Left renal cortex interstitium (tissue), 4 donors: ENCODE results near the gene METTL17. TPM values are rescaled to one million over a fixed set of nuclear protein-coding genes. Genes with fewer than 3 reads are reported as not detected.
"Not testable (repeated sequence)": the region's sequence is repeated elsewhere in the genome, so short reads cannot be mapped to it uniquely, and the experiment has no call there.

Experiments
- DNase-seq, 4 donors: peaks; one replicate each; pipeline ENCODE4 v3.0.0-alpha.2; 2013; ENCODE audit warnings: low read depth in 4 of 4, low spot score in 2 of 4, missing footprints in 1 of 4
- polyA plus RNA-seq, 4 donors: library from polyadenylated mRNA; unstranded; fragments of 120-200 nt; gene quantifications; one replicate each; pipeline ENCODE4 v1.2.1, GENCODE V29; 2013; ENCODE audit not compliant: insufficient read length in 4 of 4

Gene METTL17
- polyA plus RNA-seq, 4 donors, result 69.4 to 132 (median 96.9) TPM

DNA sequence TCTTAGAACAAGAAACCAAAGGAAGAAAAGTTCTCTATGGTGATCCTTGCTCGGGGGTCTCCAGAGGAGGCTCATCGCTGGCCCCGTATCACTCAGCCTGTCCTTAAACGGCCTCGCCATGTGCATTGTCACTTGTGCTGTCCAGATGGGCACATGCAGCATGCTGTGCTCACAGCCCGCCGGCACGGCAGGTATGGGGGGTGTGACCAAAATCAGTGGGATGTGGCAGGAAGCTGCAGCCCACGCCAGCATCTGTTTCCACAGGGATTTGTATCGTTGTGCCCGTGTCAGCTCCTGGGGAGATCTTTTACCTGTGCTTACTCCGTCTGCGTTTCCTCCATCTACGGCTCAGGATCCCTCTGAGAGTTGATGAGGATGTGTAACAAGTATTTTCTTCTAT is 6.7 kb downstream of the METTL17 start:
- no peak for DNase-seq

DNA sequence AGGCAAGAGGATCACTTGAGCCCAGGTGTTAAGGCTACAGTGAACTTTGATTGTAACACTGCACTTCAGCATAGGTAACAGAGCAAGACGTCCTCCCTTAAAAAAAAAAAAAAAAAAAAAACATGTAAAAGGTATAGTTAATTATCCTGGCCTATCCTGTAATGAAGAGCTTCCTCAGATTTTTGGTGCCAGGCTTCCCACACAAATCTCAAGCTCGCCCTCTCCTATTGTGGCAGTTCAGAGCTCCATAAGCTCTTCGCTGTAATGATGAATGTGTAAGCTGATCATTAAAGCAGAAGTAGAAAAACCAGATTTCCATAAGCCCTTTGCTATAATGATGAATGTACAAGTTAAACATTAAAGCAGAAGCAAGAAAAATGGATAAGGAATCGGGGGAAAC is 7.3 kb downstream of the METTL17 start:
- no peak for DNase-seq

DNA sequence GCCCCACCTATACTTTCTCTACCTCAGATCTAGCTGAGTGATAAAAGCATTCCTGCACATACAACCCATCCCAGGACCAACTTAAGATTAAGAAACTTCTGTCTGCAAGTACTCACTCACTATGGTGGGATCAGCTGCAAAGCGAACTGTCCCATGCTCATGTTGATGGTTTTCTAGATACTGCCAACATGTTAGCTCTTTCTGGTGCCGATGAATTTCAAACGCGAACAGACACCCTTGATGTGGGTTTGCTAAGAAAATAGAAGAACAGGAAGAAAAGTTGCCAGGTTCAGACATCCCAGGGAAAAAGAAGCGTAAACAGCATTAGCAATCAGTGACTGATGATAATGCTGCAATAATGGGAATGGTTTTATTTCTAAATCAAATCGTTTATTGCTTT is 7.8 kb downstream of the METTL17 start:
- DNase-seq, result no peak

DNA sequence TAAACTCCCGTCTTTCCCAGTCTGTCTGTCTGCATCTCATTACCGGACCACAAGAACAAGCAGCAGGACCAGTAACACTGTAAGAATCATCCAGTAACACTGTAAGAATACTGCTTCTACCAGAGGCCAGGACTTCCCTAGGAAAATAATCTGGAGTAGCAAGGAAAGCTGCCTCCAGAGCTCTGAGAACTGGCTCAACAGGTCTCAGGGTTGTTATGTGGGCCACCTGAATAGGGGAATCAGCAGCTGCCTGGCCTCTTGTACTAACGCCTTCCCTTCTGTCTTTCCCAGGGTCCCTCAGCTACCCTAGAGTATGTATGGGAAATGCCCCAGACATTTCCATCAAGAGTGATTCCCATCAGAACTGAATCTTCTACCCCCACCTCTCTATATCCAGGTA is 8.4 kb downstream of the METTL17 start:
- no peak for DNase-seq

DNA sequence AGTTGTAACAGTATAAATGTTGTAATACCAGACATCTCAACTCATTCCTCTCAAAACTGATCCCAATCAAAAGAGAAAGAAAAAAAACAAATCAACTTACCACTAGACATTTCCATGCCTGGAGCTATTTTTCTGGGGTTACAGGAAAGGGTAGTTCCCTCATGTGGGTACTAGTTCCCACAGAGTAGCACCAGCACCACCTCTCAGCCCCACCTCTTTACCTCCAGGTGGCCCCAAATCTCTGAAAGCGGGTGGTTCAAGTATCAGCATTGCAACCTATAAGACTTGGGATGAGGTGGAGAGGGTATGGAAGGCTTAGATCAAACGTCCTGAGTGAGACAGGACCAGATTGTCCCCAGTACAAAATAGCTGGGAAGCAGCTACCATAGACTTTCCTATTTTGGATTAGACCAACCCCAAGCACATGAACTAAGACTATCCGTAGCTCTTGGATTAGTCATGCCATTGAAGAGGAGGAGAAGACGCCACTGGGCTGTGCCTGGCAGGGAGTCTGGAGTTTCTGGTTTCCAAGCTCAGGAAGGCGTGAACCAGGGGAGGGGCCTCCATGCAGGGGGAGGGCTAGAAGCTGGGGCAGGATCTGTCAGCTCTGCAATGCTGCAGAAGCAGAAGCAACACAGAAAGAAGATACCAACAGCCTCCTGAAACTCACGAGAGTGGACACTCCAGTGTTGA is 9.0 kb downstream of the METTL17 start, which contains the start of gene SLC39A2:
Gene SLC39A2 (plus strand): TSS at position 620 of the 693 bp plus-strand sequence. CDS start 154 bp downstream, outside the sequence.
- no peak for DNase-seq

DNA sequence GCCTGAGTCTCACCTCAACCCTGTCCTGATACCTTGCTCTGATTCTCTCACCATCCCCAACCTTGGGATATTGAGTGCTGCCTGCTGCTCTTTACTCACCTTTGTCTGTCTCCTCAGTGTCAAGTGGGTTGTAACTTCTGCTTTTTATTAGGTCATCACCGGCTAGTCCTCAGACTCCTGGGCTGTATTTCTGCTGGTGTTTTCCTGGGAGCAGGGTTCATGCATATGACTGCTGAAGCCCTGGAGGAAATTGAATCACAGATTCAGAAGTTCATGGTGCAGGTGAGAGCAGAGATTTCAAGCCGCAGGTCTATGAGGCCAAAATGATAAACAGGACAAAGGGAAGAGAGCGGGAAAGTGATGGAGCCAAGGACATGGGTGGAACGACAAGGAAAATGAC is 9.8 kb downstream of the METTL17 start:
- no peak for DNase-seq

DNA sequence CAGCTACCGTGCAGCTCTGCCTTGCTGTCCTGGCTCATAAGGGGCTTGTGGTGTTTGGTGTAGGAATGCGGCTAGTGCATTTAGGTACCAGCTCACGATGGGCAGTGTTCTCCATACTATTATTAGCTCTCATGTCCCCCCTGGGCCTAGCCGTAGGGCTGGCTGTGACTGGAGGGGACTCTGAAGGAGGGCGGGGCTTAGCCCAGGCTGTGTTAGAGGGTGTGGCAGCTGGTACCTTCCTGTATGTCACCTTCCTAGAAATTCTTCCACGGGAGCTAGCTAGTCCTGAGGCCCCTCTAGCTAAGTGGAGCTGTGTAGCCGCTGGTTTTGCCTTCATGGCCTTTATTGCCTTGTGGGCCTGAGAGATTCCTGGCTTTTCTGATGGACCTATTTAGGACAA is 11.4 kb downstream of the METTL17 start:
- no peak for DNase-seq

DNA sequence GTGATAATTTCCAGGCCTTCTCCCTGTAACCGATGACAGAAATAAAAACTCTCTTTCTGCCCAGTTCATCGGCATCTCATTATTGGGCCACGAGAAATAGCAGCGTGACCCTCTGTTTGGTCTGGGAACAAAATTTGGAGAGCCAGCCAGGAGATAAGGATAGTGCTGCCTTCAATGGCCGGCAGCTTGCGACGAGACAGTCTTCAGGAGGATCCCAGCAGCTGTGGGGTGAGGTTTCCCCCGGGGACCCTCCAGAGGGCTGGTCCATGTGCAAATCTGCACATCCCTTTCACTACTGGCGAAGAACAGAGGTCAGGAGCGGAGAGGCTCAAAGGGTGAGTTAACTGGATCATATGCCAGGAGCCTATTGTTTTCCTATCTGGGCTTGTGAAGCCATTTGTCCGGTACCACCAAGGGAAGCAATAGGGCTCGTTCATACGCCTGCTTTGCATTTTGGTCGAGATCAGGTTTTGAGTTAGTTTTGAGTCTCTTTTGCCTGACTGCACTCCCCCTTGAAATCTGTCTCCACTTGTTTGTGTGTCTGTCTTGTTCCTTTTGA is 14.1 kb downstream of the METTL17 start:
- DNase-seq, result no peak

DNA sequence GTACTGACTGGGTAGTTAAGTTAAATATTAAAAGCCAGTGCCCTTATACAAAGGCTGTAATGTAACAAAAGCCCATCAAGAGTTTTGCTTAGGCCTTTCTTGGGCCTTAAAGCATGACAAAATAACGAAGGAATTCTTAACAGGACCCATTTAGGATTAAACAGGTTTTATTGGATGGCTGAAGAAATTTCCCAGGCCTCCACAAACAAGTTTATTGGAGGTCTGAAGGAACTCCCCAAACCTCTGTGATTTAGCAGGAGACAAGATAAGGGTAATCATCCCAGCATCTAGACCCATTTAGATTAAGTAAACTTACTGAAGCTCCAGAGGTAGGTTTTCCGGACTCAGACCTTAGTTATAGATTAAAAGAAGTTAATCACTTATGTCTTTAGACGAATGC is 19.9 kb downstream of the METTL17 start:
- not testable (repeated sequence) for DNase-seq

DNA sequence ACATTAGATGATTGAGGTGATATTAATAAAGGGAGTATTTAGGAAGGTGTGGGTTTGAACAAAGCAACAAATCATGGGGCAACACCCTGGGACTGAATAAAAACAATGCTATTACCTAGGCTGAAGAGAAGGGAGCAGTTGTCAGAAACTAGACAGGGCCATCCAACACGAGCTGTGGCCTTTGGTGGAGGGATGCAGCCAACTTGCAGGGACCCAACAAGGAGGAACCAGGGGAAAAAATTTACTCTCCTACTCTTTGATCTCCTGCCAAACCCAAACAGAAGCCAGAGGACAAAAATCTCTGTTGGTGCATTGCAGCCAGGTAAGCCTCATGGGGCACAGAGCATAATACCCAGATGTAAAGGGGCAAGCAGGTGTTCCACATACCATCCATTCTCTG is 21.4 kb downstream of the METTL17 start:
- DNase-seq, result no peak

DNA sequence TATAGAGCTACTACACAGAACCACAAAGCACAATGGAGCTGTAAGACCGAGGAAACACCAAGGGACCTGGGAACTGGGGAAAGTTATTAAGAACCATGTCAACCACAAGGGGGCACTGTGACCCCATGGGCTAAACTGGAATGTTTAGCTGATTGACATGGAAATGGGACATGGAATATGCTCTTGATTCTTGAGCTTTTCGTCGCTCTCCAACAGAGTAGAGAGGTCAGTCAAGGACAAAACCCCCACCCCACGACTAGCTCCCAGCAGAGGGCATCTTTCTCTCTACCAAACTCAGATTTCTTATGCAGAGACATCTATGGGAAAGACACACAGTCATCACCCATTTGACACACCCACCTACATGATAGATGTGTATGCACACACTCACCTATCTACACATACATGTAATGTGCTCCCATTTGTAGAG is 25.0 kb downstream of the METTL17 start:
- DNase-seq, result peak in 2 of 4 donors; percentile 78 to 87

DNA sequence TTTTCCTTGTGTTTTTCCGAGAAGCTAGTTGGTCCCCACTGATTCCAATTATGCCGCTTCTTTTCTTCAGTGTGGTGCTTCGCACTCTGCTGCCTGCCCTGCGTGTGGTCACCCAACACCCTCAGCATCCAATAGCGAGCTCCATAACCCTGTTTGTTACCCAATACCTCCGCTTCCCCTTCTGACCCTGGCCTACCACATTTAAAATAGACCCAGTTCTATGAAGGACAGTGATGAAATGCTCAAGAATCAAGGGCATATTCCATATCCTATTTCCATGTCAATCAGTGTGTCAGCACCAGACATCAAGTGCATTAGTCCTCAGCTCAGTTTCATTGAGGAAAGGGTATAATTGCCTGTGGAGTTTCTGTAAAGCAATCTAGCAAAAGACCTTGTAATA is 25.5 kb downstream of the METTL17 start:
- DNase-seq, result no peak

DNA sequence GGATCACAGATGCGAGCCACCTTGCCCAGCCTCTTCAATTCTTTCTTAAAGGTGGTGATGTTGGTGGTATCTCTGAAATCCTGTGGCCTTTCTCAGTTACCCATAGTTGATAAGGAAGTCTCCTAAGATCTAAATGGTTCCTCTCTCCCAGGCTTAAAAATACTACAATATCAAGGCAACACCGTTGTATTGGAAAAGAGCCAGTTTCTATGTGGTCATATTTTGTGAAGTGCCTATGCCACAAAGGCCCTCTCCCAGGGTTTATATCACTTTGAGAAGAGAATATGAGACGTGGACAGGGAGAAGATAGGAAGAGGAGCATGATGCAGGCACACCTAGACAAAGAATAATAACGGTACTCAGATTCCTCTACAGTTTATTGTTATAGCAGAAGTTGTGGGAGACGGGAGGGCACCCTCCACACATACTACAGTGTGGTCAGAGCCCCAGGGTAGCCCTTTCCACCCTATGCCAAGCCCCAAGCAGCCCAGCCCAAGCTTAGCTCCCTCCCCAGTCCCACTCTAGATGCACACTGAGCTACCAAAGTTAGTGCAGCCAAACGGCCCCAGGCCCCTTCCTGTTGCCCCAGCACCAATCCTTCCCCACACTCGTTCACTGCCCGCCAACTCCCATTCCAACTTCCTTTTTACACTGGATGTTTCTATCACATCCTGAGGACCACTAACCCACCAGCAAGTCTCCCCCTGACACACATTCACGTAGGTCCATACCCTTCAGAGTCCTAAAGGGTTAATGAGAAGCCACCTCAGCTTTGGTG is 26.8 kb downstream of the METTL17 start:
- DNase-seq, result no peak

DNA sequence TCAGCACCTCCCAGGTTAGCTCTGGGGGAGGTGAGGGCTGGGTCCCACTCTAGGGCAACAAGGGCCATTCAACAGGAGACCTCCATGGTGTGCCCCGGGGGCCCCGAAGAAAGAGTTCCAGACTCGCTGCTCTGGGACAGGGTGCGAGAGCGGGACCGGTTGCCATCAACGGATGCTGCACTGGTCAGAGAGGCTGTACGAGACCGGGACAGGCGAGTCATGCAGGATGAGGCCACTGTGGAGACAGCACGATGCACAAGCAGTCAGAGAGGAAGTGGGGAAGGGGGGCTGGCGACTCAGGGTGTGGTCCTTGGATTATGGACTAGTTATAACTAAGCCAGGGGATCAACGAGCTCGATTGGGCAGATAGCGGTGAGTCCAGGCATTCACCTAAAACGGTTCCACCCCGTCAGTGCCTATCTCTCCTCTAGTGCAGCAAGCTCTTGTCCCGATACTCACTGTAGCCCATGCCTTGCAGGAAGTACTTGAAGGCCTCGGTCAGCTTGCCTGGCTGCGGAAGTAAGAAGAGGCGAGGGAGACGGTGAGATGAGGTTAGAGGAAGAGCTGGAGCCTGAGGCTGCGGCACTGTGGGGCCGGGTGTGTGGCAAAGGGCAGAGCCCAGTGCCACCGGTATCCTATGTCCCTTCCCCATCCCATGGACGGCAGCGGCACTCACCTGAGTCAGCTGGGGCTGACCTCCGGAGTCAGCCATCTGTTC is 27.9 kb downstream of the METTL17 start:
- no peak for DNase-seq

DNA sequence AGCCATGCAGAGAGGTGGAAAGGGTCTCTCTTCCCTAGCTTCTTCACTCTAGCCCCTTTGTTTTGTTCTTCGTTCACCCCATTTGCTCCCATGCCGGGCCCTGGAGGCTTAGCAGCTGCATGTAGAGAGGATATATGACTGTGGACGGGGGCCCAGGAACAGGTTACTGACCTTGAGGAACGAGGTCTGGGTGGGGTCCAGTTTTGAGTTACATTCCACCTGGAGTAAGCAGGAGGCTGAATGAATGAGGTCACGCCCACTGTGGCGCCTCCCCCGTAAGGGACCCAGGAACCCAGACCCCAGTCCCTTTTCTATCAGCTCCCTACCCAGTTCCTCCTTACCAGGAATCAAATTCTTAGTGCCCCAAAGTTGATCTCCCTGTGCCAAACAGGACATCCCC is 28.5 kb downstream of the METTL17 start:
- no peak for DNase-seq

DNA sequence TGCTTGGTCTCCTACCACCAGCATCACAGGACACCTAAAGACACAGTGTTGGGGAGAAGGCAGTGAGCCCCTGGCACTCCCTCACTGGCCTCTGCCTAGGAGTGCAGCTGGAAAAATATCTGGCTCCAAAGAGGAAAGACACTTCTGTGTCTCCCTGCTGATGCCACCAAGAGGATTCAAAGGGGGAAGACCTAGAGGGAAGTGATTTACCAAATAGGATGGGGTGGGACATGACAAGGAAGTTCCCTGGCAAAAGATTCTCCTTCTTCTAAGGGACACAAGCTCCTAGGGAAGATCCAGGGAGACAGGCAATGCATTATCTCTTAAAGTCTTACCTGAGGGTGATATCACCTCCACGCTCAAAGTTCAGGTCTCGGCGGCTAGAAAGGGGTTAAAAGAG is 29.0 kb downstream of the METTL17 start:
- no peak for DNase-seq

DNA sequence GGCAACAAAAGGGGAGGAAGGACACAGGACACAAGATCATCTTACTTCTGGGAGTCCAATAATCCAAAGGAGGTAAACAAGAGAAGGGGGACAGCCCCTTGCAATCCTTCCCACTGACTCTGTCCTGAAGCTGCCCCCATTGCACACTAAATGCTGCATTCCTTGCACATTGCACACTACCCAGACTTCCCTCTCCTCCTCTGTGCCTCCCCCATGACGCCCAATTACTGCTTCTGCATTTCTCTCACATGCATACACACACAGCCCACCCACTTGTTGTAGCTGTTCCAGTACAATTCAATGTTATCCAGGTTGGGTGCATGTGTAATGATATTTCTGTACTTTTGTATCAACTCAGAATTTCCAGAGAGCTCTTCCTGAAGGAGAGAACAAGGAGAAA is 29.6 kb downstream of the METTL17 start:
- DNase-seq, result no peak

DNA sequence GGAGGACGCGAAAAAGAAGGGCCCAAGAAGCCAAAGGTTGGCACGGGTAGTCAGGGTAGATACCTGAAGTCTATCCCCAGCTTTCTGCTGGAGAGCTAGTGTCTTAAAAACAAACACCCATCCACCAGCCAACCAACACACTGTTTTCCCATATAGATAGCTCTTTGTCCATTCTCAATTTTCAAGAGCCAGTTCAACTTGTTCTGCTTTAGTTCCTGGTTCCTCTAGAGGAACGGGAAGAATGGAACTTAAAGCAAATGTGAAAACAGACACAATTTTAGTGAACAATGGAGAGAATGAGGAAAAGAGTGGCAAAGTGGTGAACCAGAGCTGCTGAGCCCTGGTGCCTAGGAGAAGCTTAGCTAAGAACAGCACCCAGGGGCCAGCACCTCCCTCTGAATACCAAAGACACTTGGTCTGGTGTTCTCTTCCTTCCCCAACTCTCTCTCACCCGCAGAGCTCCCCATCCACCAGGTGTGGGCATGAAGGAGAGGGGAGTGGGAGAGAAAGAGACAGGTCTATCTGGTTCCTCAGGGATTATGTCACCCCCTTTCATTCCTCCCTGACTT is 31.3 kb downstream of the METTL17 start:
- DNase-seq, result no peak

DNA sequence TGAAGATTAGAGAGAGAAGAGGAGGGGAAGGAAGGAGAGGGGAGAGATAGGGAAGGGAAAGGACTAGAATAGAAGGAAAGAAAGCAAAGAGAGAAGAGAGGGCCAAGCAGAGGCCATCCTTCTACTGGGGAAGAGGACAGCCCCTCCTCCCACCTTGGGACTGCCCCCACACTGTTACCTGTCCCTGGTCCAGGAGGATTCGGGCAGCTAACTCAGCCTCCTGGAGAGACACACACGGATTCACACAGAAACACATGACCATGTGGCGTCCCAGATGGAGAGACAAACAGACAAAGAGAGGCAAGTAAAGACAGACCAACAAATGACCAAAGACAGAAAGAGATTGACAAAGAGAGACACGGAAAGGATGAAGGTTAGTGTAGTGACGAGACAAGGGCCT is 32.9 kb downstream of the METTL17 start:
- DNase-seq, result no peak

DNA sequence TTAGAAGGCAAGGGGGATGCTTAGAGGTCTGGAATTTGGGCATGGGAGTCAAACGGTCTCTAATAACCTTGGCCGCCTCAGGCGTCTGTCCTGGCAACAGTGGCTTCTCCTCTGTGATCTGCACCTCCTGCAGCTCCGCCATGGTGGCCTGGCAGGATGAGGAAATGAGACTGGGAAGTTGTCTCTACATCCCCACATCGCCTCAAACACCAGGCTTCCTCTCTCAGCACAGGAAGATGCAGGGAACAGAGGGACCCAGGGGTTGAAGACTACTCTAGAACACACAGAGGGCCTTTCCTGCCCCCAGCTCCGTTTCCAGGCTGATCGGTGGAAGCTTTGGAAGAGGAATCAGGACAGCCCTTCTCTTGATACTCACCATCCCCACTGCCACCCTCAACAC is 33.4 kb downstream of the METTL17 start:
- no peak for DNase-seq
